WTC11 (cell line): Measurements from ENCODE around the gene DROSHA. TPM values are rescaled to one million over a fixed set of nuclear protein-coding genes. Genes with fewer than 3 reads are reported as not detected.

Source experiments
- ATAC-seq: fragments of 200-7000 bp; cut with Tn5 transposase; 2 replicates; pipeline ENCODE4 v1.10.0; 2021; ENCODE audit warnings: mild to moderate bottlenecking, moderate library complexity
- CTCF ChIA-PET: fragments of 300-600 bp; sonication (Branson Sonifier 250); formaldehyde crosslinking; loops from one replicate; lab custom pipeline; 2021; ENCODE audit warnings: antibody characterized with exemption; lab: Charles Lee
- POLR2A ChIA-PET: fragments of 350-600 bp; sonication (Branson Sonifier 250); formaldehyde crosslinking; loops from one replicate; lab custom pipeline; 2021; ENCODE audit warnings: antibody characterized with exemption; lab: Charles Lee
- DNase-seq: peaks from one replicate; pipeline ENCODE4 v3.0.0; 2021; ENCODE audit warnings: low spot score
- H3K27ac Mint-ChIP-seq: 2 replicates; pipeline ENCODE4 v1.8.0; 2021; ENCODE audit warnings: mixed read lengths
- H3K27me3 Mint-ChIP-seq: 2 replicates; pipeline ENCODE4 v1.8.0; 2021; ENCODE audit warnings: low read depth, mild to moderate bottlenecking, moderate library complexity, mixed read lengths
- H3K36me3 Mint-ChIP-seq: 2 replicates; pipeline ENCODE4 v1.8.0; 2021; ENCODE audit warnings: mixed read lengths
- H3K4me1 Mint-ChIP-seq: 2 replicates; pipeline ENCODE4 v1.8.0; 2022; ENCODE audit warnings: mixed read lengths
- H3K4me3 Mint-ChIP-seq: 2 replicates; pipeline ENCODE4 v1.8.0; 2021; ENCODE audit warnings: mild to moderate bottlenecking, moderate library complexity, mixed read lengths
- H3K9me3 Mint-ChIP-seq: 2 replicates; pipeline ENCODE4 v1.8.0; 2021; ENCODE audit warnings: mixed read lengths
- CBFB ChIP-seq: sonication (generic); formaldehyde crosslinking; IDR thresholded peaks from 2 replicates; pipeline ENCODE4 v1.8.1; 2022; ENCODE audit warnings: mild to moderate bottlenecking, low read depth, missing genetic modification reagents
- CREB1 ChIP-seq: sonication (generic); formaldehyde crosslinking; IDR thresholded peaks from 2 replicates; pipeline ENCODE4 v1.8.0; 2023; ENCODE audit warnings: mild to moderate bottlenecking, missing genetic modification reagents
- ETV6 ChIP-seq: sonication (generic); formaldehyde crosslinking; IDR thresholded peaks from 2 replicates; pipeline ENCODE4 v1.8.1; 2022; ENCODE audit warnings: mild to moderate bottlenecking, missing genetic modification reagents
- GABPB1 ChIP-seq: sonication (generic); formaldehyde crosslinking; IDR thresholded peaks from 2 replicates; pipeline ENCODE4 v1.8.1; 2023; ENCODE audit warnings: mild to moderate bottlenecking, missing genetic modification reagents
- GRHL2 ChIP-seq: fragments of 250-450 bp; sonication (Bioruptor Pico); IDR thresholded peaks from 2 replicates; pipeline ENCODE4 v1.8.0; 2022; ENCODE audit warnings: mild to moderate bottlenecking, moderate library complexity; ENCODE audit not compliant: insufficient replicate concordance, severe bottlenecking
- JUN ChIP-seq: sonication (generic); formaldehyde crosslinking; IDR thresholded peaks from 2 replicates; pipeline ENCODE4 v1.8.0; 2023; ENCODE audit warnings: mild to moderate bottlenecking, missing genetic modification reagents
- NR3C1 ChIP-seq: sonication (generic); formaldehyde crosslinking; conservative IDR thresholded peaks from 2 replicates; pipeline ENCODE4 v1.8.1; 2023; ENCODE audit warnings: low read depth, mild to moderate bottlenecking, missing genetic modification reagents
- SMAD4 ChIP-seq: sonication (generic); formaldehyde crosslinking; IDR thresholded peaks from 2 replicates; pipeline ENCODE4 v1.8.0; 2022; ENCODE audit warnings: mild to moderate bottlenecking, missing genetic modification reagents
- ZNF232 ChIP-seq: sonication (generic); formaldehyde crosslinking; IDR thresholded peaks from 2 replicates; pipeline ENCODE4 v1.8.0; 2022; ENCODE audit warnings: mild to moderate bottlenecking, missing genetic modification reagents
- ZNF396 ChIP-seq: fragments of 250-450 bp; sonication (Bioruptor Pico); IDR thresholded peaks from 2 replicates; pipeline ENCODE4 v1.8.0; 2021; ENCODE audit warnings: mild to moderate bottlenecking, moderate library complexity, borderline replicate concordance
- ZNF423 ChIP-seq: fragments of 250-450 bp; sonication (Bioruptor Pico); IDR thresholded peaks from 2 replicates; pipeline ENCODE4 v2.1.2; 2022; ENCODE audit warnings: mild to moderate bottlenecking, moderate library complexity
- ZNF671 ChIP-seq: fragments of 250-450 bp; sonication (Bioruptor Pico); IDR thresholded peaks from 2 replicates; pipeline ENCODE4 v1.8.0; 2021; ENCODE audit warnings: mild to moderate bottlenecking
- total RNA-seq: library from RNA; stranded (reverse); gene quantifications from 3 replicates; pipeline ENCODE4 v1.2.3, GENCODE V29; 2021
- TF ChIP-seq, protein P1 (sequence below): sonication (generic); formaldehyde crosslinking; IDR thresholded peaks from 2 replicates; pipeline ENCODE4 v1.8.0; 2022; ENCODE audit warnings: mild to moderate bottlenecking, missing genetic modification reagents
- TF ChIP-seq, protein P2 (sequence below): fragments of 250-450 bp; sonication (Bioruptor Pico); IDR thresholded peaks from 2 replicates; pipeline ENCODE4 v1.9.0; 2021; ENCODE audit warnings: moderate library complexity, mild to moderate bottlenecking, inconsistent platforms, borderline replicate concordance
- TF ChIP-seq, protein P3 (sequence below): fragments of 250-450 bp; sonication (Bioruptor Pico); IDR thresholded peaks from 2 replicates; pipeline ENCODE4 v2.1.2; 2022; ENCODE audit warnings: mild to moderate bottlenecking, moderate library complexity
- TF ChIP-seq, protein P4 (sequence below): sonication (generic); formaldehyde crosslinking; IDR thresholded peaks from 2 replicates; pipeline ENCODE4 v1.8.1; 2023; ENCODE audit warnings: mild to moderate bottlenecking, missing genetic modification reagents
- TF ChIP-seq, protein P5 (sequence below): sonication (generic); formaldehyde crosslinking; IDR thresholded peaks from 2 replicates; pipeline ENCODE4 v1.8.0; 2022; ENCODE audit warnings: missing genetic modification reagents
- TF ChIP-seq, protein P6 (sequence below): sonication (generic); formaldehyde crosslinking; IDR thresholded peaks from 2 replicates; pipeline ENCODE4 v1.8.1; 2022; ENCODE audit warnings: low read depth, mild to moderate bottlenecking, moderate library complexity, missing genetic modification reagents, borderline replicate concordance

DROSHA gene
- total RNA-seq, 1 experiment from 2014 or later: 125 TPM

DNA sequence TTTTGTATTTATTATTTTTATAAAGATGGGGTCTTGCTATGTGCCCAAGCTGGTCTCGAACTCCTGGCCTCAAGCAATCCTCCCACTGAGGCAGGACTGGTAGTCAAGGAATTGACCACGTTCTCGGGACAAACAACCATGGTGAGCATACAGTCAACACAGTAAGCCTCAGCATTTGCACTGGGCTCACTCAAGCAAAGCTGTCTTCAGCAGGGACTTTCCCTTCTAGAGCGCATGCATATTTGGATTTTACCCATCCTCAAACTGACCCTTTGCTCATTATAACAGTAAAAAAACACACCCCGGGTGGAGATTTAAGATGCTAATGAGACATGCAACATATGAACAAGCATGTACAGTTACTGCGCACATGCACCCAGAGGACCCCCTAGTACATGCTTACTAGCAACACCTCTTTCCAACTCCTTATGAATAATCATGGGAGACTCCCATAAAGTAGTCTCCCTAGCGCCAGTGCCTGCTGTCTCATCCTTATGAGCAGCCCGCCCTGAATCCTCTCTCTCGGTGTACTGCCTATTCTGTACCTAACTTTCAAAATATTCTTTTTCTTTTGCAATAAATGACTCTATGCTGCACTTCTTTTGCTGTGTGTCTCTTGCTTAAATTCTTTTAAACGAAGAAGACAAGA is 41.7 kb upstream of the DROSHA start:
- ChIA-PET POLR2A (no interaction called here), CTCF (no interaction called here)
- H3K36me3 Mint-ChIP-seq: no peaks in the 10 kb centered on the region
- no peak overlapping the region for H3K4me3 Mint-ChIP-seq
- no peaks in the 10 kb centered on the region for H3K4me1 Mint-ChIP-seq
- TF ChIP-seq, protein P1, sequence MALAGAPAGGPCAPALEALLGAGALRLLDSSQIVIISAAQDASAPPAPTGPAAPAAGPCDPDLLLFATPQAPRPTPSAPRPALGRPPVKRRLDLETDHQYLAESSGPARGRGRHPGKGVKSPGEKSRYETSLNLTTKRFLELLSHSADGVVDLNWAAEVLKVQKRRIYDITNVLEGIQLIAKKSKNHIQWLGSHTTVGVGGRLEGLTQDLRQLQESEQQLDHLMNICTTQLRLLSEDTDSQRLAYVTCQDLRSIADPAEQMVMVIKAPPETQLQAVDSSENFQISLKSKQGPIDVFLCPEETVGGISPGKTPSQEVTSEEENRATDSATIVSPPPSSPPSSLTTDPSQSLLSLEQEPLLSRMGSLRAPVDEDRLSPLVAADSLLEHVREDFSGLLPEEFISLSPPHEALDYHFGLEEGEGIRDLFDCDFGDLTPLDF (CRISPR knock-in tag): no peak
- TF ChIP-seq ZNF232 (CRISPR knock-in tag): no peak
- TF ChIP-seq ZNF671 (CRISPR knock-in tag): no peak
- TF ChIP-seq, protein P2, sequence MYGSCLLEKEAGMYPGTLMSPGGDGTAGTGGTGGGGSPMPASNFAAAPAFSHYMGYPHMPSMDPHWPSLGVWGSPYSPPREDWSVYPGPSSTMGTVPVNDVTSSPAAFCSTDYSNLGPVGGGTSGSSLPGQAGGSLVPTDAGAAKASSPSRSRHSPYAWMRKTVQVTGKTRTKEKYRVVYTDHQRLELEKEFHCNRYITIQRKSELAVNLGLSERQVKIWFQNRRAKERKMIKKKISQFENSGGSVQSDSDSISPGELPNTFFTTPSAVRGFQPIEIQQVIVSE (CRISPR knock-in tag): no peak
- TF ChIP-seq NR3C1: no peak
- TF ChIP-seq, protein P3, sequence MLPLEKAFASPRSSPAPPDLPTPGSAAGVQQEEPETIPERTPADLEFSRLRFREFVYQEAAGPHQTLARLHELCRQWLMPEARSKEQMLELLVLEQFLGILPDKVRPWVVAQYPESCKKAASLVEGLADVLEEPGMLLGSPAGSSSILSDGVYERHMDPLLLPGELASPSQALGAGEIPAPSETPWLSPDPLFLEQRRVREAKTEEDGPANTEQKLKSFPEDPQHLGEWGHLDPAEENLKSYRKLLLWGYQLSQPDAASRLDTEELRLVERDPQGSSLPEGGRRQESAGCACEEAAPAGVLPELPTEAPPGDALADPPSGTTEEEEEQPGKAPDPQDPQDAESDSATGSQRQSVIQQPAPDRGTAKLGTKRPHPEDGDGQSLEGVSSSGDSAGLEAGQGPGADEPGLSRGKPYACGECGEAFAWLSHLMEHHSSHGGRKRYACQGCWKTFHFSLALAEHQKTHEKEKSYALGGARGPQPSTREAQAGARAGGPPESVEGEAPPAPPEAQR (CRISPR knock-in tag): no peak
- no peak for TF ChIP-seq ZNF423 (CRISPR knock-in tag)
- TF ChIP-seq ETV6: no peak
- no peak for TF ChIP-seq GRHL2 (CRISPR knock-in tag)
- no peak for TF ChIP-seq GABPB1
- no peak for TF ChIP-seq SMAD4
- TF ChIP-seq JUN (CRISPR knock-in tag): no peak
- TF ChIP-seq, protein P4, sequence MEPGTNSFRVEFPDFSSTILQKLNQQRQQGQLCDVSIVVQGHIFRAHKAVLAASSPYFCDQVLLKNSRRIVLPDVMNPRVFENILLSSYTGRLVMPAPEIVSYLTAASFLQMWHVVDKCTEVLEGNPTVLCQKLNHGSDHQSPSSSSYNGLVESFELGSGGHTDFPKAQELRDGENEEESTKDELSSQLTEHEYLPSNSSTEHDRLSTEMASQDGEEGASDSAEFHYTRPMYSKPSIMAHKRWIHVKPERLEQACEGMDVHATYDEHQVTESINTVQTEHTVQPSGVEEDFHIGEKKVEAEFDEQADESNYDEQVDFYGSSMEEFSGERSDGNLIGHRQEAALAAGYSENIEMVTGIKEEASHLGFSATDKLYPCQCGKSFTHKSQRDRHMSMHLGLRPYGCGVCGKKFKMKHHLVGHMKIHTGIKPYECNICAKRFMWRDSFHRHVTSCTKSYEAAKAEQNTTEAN (CRISPR knock-in tag): no peak
- TF ChIP-seq CBFB (CRISPR knock-in tag): no peak
- TF ChIP-seq, protein P5, sequence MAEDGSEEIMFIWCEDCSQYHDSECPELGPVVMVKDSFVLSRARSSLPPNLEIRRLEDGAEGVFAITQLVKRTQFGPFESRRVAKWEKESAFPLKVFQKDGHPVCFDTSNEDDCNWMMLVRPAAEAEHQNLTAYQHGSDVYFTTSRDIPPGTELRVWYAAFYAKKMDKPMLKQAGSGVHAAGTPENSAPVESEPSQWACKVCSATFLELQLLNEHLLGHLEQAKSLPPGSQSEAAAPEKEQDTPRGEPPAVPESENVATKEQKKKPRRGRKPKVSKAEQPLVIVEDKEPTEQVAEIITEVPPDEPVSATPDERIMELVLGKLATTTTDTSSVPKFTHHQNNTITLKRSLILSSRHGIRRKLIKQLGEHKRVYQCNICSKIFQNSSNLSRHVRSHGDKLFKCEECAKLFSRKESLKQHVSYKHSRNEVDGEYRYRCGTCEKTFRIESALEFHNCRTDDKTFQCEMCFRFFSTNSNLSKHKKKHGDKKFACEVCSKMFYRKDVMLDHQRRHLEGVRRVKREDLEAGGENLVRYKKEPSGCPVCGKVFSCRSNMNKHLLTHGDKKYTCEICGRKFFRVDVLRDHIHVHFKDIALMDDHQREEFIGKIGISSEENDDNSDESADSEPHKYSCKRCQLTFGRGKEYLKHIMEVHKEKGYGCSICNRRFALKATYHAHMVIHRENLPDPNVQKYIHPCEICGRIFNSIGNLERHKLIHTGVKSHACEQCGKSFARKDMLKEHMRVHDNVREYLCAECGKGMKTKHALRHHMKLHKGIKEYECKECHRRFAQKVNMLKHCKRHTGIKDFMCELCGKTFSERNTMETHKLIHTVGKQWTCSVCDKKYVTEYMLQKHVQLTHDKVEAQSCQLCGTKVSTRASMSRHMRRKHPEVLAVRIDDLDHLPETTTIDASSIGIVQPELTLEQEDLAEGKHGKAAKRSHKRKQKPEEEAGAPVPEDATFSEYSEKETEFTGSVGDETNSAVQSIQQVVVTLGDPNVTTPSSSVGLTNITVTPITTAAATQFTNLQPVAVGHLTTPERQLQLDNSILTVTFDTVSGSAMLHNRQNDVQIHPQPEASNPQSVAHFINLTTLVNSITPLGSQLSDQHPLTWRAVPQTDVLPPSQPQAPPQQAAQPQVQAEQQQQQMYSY (CRISPR knock-in tag): no peak
- TF ChIP-seq ZNF396 (CRISPR knock-in tag): no peak
- no peak for TF ChIP-seq CREB1
- TF ChIP-seq, protein P6, sequence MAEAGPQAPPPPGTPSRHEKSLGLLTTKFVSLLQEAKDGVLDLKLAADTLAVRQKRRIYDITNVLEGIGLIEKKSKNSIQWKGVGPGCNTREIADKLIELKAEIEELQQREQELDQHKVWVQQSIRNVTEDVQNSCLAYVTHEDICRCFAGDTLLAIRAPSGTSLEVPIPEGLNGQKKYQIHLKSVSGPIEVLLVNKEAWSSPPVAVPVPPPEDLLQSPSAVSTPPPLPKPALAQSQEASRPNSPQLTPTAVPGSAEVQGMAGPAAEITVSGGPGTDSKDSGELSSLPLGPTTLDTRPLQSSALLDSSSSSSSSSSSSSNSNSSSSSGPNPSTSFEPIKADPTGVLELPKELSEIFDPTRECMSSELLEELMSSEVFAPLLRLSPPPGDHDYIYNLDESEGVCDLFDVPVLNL (CRISPR knock-in tag): no peak
- H3K27me3 Mint-ChIP-seq: no peaks in the 10 kb centered on the region
- H3K9me3 Mint-ChIP-seq: no peaks in the 10 kb centered on the region
- no peak overlapping the region for H3K27ac Mint-ChIP-seq
- DNase-seq: no peak
- ATAC-seq: no peak
